ENCODE data around the gene VWA5A.

- no peak for TF ChIP-seq ZBTB33 (CRISPR knock-in tag; IDR thresholded peaks at IDR 0.05)
- no peak for TF ChIP-seq TCF12 (IDR thresholded peaks at IDR 0.05)
- no peak for TF ChIP-seq TCF12 (CRISPR knock-in tag; IDR thresholded peaks at IDR 0.05)
- TF ChIP-seq CTCF (CRISPR knock-in tag; IDR thresholded peaks at IDR 0.05): peak; percentile 80
- no peak for TF ChIP-seq ZBTB1 (CRISPR knock-in tag; IDR thresholded peaks at IDR 0.05; ENCODE audit: borderline replicate concordance)
- TF ChIP-seq ESRRA (CRISPR knock-in tag; IDR thresholded peaks at IDR 0.05; ENCODE audit: low read depth): no peak
- no peak for TF ChIP-seq USF2 (IDR thresholded peaks at IDR 0.05; ENCODE audit: low read depth, low read length)
- TF ChIP-seq USF2 (CRISPR knock-in tag; IDR thresholded peaks at IDR 0.05; ENCODE audit: borderline replicate concordance): no peak
- no peak for TF ChIP-seq TOE1 (CRISPR knock-in tag; IDR thresholded peaks at IDR 0.05)
These were observed 45.5 kb upstream of the VWA5A start for GRCh38 chr11:124069429-124070401.

Data from HepG2 (cell line).